HG03097 (cell line): ENCODE results near the gene TLR1.
"Not testable (repeated sequence)": the region's sequence is repeated elsewhere in the genome, so short reads cannot be mapped to it uniquely, and the experiment has no call there.

ENCODE experiments used
- ATAC-seq: cut with Tn5 transposase; IDR thresholded peaks from one replicate; pipeline ENCODE4 v1.9.1; 2021; ENCODE audit not compliant: unreplicated experiment, low FRiP score

The TLR1 gene

GRCh38 chr4:38780833-38781484 lies 23.6 kb downstream of the TLR1 start:
- no peak for ATAC-seq

- ATAC-seq = no peak
Observed at GRCh38 chr4:38779790-38780189, 24.8 kb downstream of the TLR1 start.

DNA sequence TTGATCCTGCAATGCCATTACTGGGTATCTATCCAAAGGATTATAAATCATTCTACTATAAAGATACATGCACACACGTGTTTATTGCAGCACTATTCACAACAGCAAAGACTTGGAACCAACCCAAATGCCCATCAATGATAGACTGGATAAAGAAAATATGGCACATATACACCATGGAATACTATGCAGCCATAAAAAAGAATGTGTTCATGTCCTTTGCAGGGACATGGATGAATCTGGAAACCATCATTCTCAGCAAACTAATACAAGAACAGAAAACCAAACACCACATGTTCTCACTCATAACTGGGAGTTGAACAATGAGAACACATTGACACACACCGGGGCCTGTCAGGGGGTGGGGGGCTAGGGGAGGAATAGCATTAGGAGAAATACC lies 26.7 kb downstream of the TLR1 start:
- not testable (repeated sequence) for ATAC-seq

DNA sequence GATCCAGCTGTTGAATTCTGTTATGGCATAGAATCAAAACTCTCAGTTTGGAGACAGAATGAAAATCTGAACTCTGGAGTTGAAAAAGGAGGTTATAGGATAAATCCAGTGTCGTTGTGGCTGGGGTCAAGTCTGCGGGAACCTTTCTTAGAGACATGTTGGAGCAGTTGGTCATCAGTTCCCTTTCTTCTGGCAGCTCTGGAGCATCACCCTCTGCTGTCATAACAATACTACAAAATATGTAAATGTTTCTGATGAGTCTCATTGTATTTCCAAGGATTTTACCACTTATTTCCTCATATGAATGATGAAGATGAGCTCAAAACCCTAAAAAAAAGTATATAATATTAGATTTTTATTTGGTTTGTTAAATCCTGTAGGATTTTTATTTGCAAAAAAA lies 29.3 kb downstream of the TLR1 start:
- ATAC-seq = no peak

DNA sequence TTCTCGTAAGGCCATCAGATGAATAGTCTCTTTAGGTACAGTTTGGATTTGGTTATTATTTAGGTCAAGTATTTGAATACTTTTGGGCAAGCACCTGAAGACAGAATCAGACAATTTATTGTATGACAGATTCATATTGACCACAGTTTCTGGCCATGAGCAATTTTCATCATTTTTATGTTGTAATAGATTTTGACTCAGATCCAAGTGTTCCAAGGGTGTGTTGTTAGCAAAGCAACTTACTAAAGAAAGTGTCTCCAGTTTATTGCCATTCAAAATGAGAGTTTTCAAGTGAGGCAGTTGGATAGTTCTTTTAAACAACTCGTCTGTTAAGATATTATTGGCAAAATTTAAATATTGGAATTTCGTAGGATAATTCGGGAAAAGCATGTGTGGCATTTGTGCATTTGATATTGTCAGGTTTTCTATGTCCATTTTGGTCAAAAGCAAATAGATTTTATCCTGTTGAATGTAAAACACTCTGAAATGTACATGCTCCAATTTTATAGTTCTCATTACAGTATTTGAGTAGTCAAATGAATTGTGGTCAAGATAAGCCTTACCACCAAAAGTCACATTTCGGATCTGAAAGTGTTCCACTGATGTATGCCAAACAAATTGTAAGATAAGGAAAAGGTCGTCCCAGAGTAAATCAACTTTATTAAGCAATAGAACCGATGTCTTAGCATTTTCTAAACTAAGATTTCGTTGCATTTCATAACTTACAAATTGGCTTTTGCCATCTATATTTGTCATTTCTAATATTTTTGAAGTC lies 30.2 kb downstream of the TLR1 start:
- no peak for ATAC-seq

DNA sequence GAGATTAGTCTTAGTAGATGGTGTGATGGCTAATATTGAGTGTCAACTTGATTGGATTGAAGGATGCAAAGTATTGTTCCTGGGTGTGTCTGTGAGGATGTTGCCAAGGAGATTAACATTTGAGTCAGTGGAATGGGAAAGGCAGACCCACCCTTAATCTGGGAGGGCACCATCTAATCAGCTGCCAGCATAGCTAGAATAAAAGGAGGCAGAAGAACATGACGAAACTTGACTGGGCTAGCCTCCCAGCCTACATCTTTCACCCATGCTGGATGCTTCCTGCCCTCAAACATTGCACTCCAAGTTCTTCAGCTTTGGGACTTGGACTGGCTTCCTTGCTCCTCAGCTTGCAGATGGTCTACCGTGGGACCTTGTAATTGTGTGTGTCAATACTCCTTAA lies 34.3 kb downstream of the TLR1 start:
- ATAC-seq = not testable (repeated sequence)

GRCh38 chr4:38769857-38770256 lies 34.7 kb downstream of the TLR1 start:
- ATAC-seq = no peak

- ATAC-seq = no peak
Observed at GRCh38 chr4:38769441-38769840, 35.1 kb downstream of the TLR1 start.

GRCh38 chr4:38768968-38769394 lies 35.6 kb downstream of the TLR1 start:
- ATAC-seq = no peak

DNA sequence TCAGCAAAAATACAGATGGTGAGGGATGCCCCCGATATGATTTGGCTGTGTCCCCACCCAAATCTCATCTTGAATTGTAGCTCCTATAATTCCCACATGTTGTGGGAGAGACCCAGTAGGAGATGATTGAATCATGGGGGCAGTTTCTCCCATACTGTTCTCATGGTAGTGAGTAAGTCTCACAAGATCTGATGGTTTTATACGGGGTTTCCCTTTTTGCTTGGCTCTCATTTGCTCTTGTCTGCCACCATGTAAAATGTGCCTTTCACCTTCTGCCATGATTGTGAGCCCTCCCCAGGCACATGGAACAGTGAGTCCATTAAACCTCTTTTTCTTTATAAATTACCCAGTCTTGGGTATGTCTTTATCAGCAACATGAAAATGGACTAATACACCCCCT lies 37.7 kb downstream of the TLR1 start:
- ATAC-seq = not testable (repeated sequence)

- ATAC-seq = no peak
Observed at GRCh38 chr4:38765382-38765781, 39.2 kb downstream of the TLR1 start.

- no peak for ATAC-seq
Observed at GRCh38 chr4:38764277-38764676, 40.3 kb downstream of the TLR1 start.

GRCh38 chr4:38762560-38762959 lies 42.0 kb downstream of the TLR1 start:
- no peak for ATAC-seq

DNA sequence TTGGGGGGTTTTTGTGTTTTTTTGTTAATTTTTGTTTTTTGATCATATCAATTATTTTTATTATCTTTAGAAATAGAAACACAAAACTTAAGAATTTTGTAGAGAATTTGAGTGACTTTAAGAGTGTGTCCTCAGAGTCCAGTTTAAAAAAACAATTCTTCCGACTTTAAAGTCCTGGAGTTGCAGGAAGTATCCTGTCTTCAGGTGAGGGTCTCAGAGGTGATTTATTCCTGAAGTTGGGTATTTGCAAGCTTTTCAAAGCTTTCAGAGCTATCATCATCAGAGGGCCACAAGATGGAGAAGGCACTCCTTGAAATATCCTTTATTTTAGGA lies 44.8 kb downstream of the TLR1 start:
- ATAC-seq = no peak

GRCh38 chr4:38759113-38759789 lies 45.3 kb downstream of the TLR1 start:
- no peak for ATAC-seq

- ATAC-seq = no peak
Observed at GRCh38 chr4:38757945-38758600, 46.5 kb downstream of the TLR1 start.

- no peak for ATAC-seq
Observed at GRCh38 chr4:38752941-38753806, 51.4 kb downstream of the TLR1 start.

- peak; percentile 72 for ATAC-seq
Observed at GRCh38 chr4:38752372-38752940, 52.1 kb downstream of the TLR1 start.

GRCh38 chr4:38751341-38752010 lies 53.1 kb downstream of the TLR1 start:
- ATAC-seq = no peak
